Lower lobe of right lung (tissue), 2 donors: Measurements from ENCODE around the gene PIGM. TPM values are rescaled to one million over a fixed set of nuclear protein-coding genes. Genes with fewer than 3 reads are reported as not detected.

ENCODE experiments used
- ATAC-seq, 2 donors: fragments of 200-7000 bp; cut with Tn5 transposase; one replicate each; pipeline ENCODE4 v1.9.1; 2020 to 2022; ENCODE audit warnings: mild to moderate bottlenecking in 2 of 2, moderate library complexity in 2 of 2
- DNase-seq: peaks from one replicate; pipeline ENCODE4 v3.0.0-alpha.2; 2020
- H3K27ac ChIP-seq: fragments of 200-600 bp; one replicate; pipeline ENCODE4 v1.8.0; 2022
- H3K27me3 ChIP-seq: fragments of 200-600 bp; one replicate; pipeline ENCODE4 v1.8.0; 2022; ENCODE audit warnings: low read depth
- H3K36me3 ChIP-seq: fragments of 200-600 bp; one replicate; pipeline ENCODE4 v1.8.0; 2022; ENCODE audit warnings: mild to moderate bottlenecking
- H3K4me1 ChIP-seq: fragments of 200-600 bp; one replicate; pipeline ENCODE4 v1.8.0; 2022
- H3K4me3 ChIP-seq: fragments of 200-600 bp; one replicate; pipeline ENCODE4 v1.8.0; 2022; ENCODE audit warnings: mild to moderate bottlenecking
- H3K9me3 ChIP-seq: fragments of 200-600 bp; one replicate; pipeline ENCODE4 v1.8.0; 2022
- intact Hi-C: fragments of 100-400 bp; cut with DNase I; formaldehyde crosslinking; loops from one replicate; pipeline ENCODE4 v1.11.0; 2022
- total RNA-seq: library from RNA; stranded (reverse); fragmentation: NEBNext Ultra II Directional; extraction: Animal tissue kit (Norgen Biotek cat#: 25700); gene quantifications from one replicate; pipeline ENCODE4 v1.2.1, GENCODE V29; 2021
- TF ChIP-seq, protein P1 (sequence below): fragments of 200-600 bp; IDR thresholded peaks from one replicate; pipeline ENCODE4 v1.8.0; 2022; ENCODE audit warnings: antibody characterized with exemption, mild to moderate bottlenecking
- donor health status: DM: no; HTN: yes; CAD: no; lungs with severe emphysema.

PIGM gene
- total RNA-seq, 1 donor from 2014 or later, result 6.9 TPM

GRCh38 chr1:160064164-160064563, 32.4 kb upstream of the PIGM start:
- intact Hi-C loops, result no loop called here
- no peak overlapping the region for H3K27ac ChIP-seq
- no peaks in the 10 kb centered on the region for H3K4me1 ChIP-seq
- no peaks in the 10 kb centered on the region for H3K36me3 ChIP-seq
- no peak overlapping the region for H3K4me3 ChIP-seq
- H3K27me3 ChIP-seq, result peaks cover 5% of the 10 kb centered on the region
- no peak for ATAC-seq
- DNase-seq, result no peak
- TF ChIP-seq, protein P1, sequence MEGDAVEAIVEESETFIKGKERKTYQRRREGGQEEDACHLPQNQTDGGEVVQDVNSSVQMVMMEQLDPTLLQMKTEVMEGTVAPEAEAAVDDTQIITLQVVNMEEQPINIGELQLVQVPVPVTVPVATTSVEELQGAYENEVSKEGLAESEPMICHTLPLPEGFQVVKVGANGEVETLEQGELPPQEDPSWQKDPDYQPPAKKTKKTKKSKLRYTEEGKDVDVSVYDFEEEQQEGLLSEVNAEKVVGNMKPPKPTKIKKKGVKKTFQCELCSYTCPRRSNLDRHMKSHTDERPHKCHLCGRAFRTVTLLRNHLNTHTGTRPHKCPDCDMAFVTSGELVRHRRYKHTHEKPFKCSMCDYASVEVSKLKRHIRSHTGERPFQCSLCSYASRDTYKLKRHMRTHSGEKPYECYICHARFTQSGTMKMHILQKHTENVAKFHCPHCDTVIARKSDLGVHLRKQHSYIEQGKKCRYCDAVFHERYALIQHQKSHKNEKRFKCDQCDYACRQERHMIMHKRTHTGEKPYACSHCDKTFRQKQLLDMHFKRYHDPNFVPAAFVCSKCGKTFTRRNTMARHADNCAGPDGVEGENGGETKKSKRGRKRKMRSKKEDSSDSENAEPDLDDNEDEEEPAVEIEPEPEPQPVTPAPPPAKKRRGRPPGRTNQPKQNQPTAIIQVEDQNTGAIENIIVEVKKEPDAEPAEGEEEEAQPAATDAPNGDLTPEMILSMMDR, result no peak
- no peaks in the 10 kb centered on the region for H3K9me3 ChIP-seq

- Histone ChIP-seq H3K36me3 (no peaks in the 10 kb centered on the region), H3K27ac (no peak overlapping the region), H3K9me3 (no peaks in the 10 kb centered on the region), H3K27me3 (peaks cover 5% of the 10 kb centered on the region), H3K4me1 (no peaks in the 10 kb centered on the region), H3K4me3 (no peak overlapping the region)
- TF ChIP-seq, protein P1, result no peak
- ATAC-seq (no peak), DNase-seq (no peak)
- intact Hi-C loops, result no loop called here
These were observed 31.4 kb upstream of the PIGM start for GRCh38 chr1:160063176-160063575.

DNA sequence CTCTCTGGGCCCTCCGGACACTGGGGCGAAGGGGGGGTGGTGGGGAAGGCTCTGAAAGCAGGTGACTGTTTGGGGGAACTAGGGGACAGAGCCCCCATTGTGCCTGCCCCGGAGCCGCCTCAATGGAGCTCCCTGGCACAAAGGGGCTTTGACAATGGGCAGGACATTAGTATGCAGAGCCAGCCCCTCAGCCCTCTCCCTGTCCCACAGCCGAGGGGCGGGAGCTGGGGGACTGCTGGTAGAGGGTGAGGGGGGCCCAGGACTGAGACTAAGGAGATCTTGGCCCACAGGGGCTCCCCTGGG, 30.4 kb upstream of the PIGM start:
- Histone ChIP-seq H3K9me3 (no peaks in the 10 kb centered on the region), H3K4me1 (no peaks in the 10 kb centered on the region), H3K27ac (no peak overlapping the region), H3K4me3 (no peak overlapping the region), H3K27me3 (peaks cover 5% of the 10 kb centered on the region), H3K36me3 (no peaks in the 10 kb centered on the region)
- peak in 1 of 2 donors; percentile 4 for ATAC-seq
- TF ChIP-seq, protein P1, result no peak
- intact Hi-C loops, result no loop called here
- no peak for DNase-seq

- TF ChIP-seq, protein P1, result no peak
- peaks cover 5% of the 10 kb centered on the region for H3K27me3 ChIP-seq
- no peak overlapping the region for H3K27ac ChIP-seq
- DNase-seq (no peak), ATAC-seq (peak in 1 of 2 donors; percentile 17)
- intact Hi-C loops, result no loop called here
- no peaks in the 10 kb centered on the region for H3K36me3 ChIP-seq
- H3K4me3 ChIP-seq, result no peak overlapping the region
- H3K9me3 ChIP-seq, result no peaks in the 10 kb centered on the region
- H3K4me1 ChIP-seq, result no peaks in the 10 kb centered on the region
These were observed 29.8 kb upstream of the PIGM start for GRCh38 chr1:160061369-160062229.

GRCh38 chr1:160058087-160058486, 26.3 kb upstream of the PIGM start:
- intact Hi-C loops, result no loop called here
- H3K4me1 ChIP-seq, result no peaks in the 10 kb centered on the region
- H3K36me3 ChIP-seq, result no peaks in the 10 kb centered on the region
- TF ChIP-seq, protein P1, result peak; percentile 26
- peaks cover 9% of the 10 kb centered on the region for H3K27me3 ChIP-seq
- H3K9me3 ChIP-seq, result no peaks in the 10 kb centered on the region
- DNase-seq, result no peak
- ATAC-seq, result no peak
- H3K4me3 ChIP-seq, result no peak overlapping the region
- no peak overlapping the region for H3K27ac ChIP-seq
